HG02623 (cell line): Measurements from ENCODE around the gene NDUFV1.
"Not testable (repeated sequence)": the region's sequence is repeated elsewhere in the genome, so short reads cannot be mapped to it uniquely, and the experiment has no call there.

Experiments
- ATAC-seq: cut with Tn5 transposase; IDR thresholded peaks from one replicate; pipeline ENCODE4 v1.9.1; 2021; ENCODE audit warnings: moderate library complexity; ENCODE audit not compliant: unreplicated experiment

The NDUFV1 gene

DNA sequence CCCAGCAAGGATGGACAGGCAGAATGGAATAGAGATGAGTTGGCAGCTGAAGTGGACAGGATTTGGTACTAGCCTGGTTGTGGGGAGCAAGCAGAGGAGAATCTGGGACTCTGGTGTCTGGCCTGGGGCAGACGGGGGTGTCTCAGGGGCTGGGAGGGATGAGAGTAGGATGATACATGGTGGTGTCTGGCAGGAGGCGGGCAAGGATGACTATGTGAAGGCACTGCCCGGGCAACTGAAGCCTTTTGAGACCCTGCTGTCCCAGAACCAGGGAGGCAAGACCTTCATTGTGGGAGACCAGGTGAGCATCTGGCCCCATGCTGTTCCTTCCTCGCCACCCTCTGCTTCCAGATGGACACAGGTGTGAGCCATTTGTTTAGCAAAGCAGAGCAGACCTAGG lies 20.8 kb upstream of the NDUFV1 start:
- no peak for ATAC-seq

DNA sequence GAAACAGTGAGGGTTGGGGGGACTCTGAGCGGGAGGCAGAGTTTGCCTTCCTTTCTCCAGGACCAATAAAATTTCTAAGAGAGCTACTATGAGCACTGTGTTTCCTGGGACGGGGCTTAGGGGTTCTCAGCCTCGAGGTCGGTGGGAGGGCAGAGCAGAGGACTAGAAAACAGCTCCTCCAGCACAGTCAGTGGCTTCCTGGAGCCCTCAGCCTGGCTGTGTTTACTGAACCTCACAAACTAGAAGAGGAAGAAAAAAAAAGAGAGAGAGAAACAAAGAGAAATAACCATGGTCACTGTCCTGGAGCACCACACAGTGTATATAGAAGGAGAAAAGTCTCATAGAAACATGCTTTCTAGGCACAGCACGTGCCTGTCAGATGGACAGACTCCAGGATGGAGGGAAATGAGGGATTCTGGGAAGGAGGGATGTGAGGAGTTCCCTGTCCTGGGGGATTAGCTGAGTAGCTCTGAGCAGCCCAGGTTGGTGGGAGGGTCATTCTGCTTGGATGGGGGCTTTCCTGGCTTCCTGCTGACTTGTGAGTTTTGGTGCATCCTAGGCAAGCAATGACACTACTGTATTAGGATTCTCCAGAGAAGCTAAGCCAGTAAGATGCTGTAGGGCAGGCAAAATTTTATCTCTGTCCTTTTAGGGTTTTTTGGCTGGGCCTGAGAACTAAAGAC lies 20.0 kb upstream of the NDUFV1 start:
- ATAC-seq, result no peak

DNA sequence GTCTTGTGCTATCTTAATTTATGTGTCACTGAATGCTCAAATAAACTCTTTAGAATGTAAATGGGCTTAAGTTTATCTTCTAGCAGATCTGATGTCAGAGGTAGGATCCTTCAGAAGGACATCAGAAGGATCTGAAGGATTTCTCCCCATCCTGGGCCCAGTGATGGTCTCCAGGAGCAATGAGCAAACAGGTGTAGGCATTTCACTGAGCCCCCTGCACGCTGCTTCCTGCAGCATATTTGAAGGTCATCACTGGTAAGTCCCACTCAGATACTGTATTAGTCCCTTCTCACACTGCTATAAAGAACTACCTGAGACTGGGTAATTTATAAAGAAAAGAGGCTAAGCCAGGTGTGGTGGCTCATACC lies 18.6 kb upstream of the NDUFV1 start:
- peak; percentile 18 for ATAC-seq

DNA sequence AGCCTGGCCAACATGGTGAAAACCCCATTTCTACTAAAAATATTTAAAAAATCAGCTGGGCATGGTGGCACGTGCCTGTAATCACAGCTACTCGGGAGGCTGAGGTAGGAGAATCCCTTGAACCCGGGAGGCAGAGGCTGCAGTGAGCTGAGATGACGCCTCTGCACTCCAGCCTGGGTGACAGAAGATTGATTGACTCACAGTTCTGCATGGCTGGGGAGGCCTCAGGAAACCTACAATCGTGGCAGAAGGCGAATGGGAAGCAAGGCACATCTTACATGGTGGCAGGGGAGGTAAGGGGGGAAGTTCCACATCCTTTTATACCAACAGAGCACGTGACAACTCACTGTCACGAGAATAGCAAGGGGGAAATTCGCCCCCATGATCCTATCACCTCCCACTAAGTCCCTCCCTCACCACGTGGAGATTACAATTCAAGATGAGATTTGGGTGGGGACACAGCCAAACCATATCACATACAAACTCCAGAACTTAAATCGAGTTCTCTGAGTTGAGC lies 17.8 kb upstream of the NDUFV1 start:
- ATAC-seq, result not testable (repeated sequence)

DNA sequence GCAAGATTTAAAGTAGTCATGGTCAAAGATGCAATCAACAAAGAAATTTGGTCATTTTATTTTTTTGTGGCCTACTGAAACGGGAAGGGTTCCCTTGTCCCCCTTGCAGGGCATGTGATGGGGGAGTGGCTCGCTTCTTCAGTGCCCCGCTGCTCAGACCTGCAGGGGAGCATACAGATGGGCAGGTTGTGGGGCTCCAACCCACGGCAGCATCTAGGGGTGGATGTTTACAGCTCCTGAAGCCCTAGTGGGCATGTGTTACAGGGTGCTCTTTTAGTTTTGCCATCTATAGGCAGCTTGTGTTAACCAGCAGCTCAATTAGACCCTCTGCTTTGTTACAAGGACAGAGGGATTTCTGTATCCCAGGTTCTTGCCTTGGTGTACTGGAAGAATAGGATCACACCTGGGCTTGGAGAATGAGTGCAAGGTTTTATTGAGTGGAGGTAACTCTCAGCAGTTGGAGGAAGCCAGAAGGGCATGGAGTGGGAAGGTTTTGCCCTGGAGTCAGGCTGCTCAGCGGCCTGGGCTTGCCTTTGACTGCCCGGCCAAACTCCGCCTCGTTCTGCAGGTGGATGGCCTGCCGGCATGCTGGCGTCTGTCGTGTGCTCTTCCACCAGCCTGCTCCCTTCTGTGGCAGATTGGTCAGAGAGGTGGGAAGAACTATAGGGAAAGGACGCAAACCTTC lies 13.7 kb upstream of the NDUFV1 start:
- ATAC-seq, result no peak

DNA sequence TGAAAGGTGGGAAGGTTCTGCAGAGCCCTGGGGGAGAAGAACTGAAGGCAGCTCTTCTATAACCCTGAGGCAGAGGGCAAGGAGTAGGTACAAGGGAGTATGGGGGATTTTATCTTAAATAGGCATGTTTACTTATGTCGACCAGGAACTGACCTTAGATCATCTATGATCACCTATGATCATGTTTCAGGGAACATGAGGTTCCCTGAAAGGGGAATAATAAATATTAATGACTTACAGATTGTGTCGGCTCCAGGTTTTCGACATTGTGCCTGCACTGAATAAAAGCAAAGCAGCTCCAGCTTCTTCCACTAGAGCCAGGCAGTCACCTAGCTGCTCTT lies 13.2 kb upstream of the NDUFV1 start:
- ATAC-seq, result no peak

DNA sequence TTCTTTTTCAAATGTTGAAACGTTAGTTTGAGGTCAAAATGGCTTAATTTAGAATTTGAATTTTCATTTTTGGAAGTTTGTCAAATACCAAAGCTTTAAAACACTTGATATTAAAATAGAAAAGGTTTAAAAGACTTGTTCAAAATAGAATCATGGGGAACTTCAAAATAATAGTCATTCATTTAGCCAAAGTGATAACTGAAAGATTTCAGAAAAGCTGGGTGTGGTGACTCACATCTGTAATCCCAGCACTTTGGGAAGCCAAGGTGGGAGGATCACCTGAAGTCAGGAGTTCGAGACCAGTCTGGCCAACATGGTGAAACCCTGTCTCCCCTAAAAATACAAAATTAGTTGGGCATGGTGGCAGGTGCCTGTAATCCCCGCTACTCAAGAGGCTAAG lies 12.3 kb upstream of the NDUFV1 start:
- ATAC-seq, result no peak

DNA sequence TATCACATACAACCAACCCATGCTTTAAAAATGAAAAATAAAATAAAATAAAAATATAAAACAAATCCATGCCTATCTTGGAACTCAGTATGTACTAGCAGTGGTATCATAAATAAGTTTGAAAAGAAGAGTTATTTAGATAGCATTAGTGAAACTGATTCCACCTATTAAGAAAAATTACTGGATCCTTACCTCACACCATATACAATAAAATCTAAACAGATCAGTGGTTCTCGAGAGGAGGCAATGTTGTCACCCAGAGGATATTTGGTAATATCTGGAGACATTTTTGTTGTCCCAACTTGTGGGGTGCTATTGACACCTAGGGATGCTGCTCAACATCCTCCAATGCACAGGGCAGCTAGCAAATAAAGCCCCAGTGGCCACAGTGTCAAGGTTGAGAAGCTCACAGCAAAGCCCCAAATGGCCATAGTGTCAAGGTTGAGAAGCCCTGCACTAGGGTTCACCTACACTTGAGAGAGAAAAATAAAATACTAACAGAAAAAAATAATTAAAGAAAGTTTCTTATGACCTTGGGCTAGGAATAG lies 9.9 kb upstream of the NDUFV1 start:
- no peak for ATAC-seq

DNA sequence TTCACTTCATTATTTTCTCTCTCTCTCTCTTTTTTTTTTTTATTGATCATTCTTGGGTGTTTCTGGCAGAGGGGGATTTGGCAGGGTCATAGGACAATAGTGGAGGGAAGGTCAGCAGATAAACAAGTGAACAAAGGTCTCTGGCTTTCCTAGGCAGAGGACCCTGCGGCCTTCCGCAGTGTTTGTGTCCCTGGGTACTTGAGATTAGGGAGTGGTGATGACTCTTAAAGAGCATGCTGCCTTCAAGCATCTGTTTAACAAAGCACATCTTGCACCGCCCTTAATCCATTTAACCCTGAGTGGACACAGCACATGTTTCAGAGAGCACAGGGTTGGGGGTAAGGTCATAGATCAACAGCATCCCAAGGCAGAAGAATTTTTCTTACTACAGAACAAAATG lies 9.3 kb upstream of the NDUFV1 start:
- not testable (repeated sequence) for ATAC-seq

DNA sequence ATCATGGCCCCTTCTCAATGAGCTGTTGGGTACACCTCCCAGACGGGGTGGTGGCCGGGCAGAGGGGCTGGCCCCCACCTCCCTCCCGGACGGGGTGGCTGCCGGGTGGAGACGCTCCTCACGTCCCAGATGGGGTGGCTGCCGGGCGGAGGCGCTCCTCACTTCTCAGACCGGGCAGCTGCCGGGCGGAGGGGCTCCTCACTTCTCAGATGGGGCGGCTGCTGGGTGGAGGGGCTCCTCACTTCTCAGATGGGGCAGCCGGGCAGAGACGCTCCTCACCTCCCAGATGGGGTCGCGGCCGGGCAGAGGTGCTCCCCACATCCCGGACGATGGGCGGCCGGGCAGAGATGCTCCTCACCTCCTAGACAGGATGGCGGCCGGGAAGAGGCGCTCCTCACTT lies 8.8 kb upstream of the NDUFV1 start:
- ATAC-seq, result not testable (repeated sequence)

DNA sequence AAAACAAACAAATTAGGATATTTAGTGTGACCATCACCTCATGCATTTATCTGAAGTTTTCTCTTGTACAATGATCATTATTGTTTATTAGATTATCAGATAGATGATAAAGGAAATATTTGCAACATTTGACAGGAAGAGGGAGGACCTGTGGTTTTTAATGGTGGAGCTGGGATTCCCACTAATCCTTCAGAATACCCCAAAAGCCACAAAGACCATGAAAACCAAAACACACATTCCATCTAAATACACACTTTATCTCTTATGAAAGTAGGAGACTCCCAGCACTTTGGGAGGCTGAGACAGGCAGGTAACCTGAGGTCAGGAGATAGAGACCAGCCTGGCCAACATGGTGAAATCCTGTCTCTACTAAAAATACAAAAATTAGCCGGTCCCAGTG lies 7.6 kb upstream of the NDUFV1 start:
- ATAC-seq, result no peak

DNA sequence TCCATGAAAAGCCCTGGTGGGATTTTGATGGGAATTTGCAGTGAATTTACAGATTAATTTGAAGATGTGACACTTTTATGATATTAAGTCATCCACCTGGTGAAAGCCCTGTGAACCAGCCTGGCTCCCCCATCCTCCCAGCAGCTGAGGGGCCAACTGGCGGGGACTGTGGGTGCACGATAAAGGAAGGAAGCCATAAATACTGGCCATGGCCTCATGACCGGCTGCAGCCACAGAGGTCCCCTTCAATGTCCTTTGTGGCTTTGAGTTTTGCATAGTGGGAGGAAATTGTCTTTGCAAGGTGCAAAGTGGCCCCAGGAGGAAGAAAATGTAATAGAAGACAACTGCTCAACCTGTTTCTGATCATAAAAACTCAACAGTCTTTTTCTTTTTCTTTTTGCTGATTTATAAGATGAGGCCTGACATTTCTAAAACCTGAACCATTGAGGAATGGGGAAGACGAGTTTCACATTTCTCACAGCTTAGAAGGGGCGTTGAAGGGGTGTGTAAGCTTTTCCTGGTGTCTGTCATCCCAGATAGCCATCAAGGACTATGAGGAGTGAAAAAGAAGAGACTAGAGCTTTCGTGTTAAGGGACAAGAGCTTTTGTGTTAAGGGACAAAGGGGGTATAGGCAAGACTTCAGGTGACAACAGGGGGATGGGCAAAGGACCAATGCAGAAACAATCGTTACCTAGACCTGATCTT lies 6.3 kb upstream of the NDUFV1 start:
- ATAC-seq, result no peak

DNA sequence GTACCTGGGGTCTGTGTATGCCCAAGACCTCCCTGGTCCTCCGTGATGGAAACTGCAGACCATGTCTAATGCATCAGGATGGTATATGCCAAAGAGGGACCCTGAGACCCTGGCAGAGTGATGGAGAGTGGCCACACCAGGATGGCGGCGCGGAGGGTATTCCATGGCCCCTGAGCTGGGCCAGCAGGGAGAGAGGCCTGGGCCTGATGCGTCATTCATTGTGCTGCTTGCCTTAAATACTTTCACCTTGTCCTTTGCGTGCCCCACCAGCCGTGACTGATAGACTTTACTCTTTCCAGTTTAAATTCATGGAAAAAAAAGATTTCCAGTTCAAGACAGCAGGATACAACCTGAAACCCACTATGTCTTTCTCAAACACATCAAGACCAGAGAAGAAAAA lies 5.6 kb upstream of the NDUFV1 start:
- no peak for ATAC-seq

DNA sequence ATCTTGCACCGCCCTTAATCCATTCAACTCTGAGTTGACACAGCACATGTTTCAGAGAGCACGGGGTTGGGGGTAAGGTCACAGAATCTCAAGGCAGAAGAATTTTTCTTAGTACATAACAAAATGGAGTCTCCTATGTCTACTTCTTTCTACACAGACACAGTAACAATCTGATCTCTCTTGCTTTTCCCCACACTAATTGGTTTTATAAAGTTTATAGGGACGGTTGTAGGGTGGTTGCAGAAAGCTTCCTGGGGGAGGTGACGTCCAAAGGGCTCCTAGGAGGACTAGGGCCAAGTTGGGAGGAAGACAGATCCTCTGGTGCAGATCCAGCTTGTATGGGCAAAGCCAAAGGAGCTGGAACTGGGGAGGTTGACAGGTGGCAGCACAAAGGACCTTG lies 2.6 kb upstream of the NDUFV1 start:
- ATAC-seq, result not testable (repeated sequence)

DNA sequence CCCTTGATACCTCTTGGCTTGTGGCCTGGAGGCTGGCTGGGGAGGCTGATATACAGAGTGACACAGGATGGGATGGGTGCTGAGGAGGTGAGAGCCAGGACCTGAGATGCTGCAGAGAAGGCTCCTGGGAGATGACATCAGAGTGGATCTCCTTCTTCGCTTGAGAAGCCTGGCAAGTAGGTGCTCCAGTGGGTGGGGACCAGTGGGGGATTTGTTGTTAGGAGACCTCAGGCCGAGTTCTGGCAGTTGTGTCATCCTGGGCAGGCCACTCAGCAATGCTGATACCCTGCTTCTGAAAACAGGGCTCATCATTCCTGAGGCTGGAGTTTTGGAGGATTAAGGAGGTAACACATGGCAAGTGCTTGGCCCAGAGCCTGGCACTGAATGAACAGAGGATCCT lies 1.9 kb upstream of the NDUFV1 start:
- no peak for ATAC-seq

DNA sequence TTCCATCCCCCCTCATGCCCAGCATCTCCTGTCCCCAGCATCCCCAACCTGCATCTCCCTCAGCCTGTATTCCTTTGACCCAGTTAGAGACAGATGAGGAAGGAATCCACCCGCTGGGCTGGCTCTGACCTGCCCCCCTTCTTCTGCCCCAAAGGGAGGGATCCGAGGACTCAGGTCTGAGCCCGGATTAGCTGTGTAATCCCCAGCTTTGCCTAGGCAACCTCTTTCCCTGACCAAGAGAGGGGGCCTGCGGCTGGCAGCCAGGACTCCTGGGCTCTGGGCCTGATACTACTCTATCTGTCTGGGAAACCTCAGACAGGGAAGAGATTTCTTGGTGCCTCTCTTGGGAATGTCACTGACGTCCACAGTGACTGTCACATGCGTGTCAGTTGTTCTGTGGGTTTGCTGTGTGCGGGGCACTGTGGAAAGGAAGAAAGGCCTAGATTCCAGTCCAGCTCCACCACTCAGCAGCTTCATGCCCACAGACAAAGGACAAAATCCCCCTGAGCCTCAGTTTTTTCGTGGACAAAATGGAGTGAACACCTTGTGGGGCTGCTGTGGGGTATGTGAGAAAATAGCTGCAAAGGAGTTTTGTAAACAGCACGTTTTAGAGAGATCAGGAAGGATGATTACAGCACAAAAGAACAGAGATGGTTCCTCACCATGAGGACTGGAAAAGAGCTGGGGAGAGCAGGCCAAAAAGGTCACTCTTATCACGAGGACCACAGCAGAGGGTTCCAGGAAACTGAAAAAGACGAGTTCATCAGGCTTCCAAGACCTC lies 1.3 kb upstream of the NDUFV1 start:
- no peak for ATAC-seq

DNA sequence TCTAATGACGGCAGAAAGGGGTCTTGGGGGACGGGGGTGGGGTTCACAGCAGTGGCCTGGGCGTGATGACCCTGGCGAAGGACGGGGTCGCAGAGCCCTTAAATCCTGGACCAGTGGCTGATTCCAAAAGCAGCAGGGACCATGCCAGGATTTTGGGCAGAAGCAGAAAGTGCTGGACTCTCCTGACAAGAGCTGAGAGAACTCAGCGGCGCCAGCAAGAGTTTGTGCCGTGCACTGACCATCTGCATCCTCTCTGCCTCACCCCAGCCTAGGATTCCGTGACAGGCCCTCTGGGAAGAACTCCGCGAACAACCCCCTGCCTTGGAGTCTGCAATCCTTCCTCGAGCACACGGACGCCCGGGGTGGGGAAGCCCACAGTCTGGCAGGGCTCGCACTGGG lies 644 bp upstream of the NDUFV1 start:
- no peak for ATAC-seq

DNA sequence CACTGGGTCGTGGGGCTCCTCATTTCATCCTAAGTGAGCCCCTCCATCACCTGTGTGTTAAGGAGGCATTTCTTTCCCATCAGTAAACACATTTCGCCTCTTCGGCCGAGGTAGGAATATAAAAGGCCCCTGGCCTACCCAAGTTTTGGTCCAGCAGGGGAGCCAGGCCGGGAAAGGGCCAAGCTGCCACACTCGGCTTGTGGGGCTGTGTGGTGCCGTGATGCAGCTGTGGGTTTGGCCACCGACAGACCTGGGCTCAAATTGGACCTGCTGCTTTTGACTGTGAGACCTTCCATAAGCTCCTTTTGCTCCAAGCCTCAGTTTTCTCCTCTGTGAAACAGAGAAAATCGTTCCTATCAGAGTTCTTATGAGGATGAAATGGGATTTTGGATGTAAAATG lies 771 bp downstream of the NDUFV1 start:
- ATAC-seq, result no peak

DNA sequence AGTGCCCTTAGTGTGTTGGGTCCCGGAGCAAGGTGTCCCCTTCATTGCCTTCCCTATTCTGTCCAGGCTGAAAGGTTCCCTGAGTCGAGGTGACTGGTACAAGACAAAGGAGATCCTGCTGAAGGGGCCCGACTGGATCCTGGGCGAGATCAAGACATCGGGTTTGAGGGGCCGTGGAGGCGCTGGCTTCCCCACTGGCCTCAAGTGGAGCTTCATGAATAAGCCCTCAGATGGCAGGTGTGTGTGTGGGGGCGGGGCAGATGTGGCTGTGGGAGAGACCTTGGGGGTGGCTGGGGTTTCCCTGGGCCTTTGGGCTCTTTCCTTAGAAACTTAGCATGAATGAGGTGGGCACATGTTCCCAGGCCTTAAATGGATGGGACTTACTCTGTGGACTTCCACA lies 1.8 kb downstream of the NDUFV1 start:
- no peak for ATAC-seq

DNA sequence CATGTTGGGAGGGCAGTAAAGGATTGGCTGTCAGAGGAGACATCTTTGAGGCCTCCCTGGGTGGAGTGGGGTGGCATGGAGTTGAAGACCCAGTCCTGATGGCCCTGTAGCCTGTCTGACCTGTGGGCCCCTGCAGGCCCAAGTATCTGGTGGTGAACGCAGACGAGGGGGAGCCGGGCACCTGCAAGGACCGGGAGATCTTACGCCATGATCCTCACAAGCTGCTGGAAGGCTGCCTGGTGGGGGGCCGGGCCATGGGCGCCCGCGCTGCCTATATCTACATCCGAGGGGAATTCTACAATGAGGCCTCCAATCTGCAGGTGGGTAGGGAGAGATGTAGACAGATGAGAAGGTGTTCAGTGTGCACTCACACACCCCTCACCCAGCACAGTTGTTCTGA lies 2.6 kb downstream of the NDUFV1 start:
- ATAC-seq, result no peak

DNA sequence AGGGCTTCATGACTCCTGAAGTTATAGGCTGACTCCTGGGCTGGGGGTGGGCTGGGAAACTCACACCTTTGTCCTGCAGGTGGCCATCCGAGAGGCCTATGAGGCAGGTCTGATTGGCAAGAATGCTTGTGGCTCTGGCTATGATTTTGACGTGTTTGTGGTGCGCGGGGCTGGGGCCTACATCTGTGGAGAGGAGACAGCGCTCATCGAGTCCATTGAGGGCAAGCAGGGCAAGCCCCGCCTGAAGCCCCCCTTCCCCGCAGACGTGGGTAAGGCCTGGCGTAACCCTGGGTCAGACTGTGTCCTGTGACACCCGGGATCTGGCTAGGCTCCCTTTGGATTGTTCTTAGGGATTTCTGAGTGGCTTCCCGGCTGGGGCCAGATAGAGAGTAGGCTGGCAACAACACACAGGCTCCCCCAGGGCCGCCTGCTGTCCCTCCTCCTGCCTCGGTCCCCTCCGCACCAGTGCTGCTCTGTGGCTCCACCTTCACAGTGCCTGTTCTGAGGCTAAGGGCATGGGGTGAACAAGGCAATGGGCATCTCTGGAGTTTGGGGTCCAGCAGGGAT lies 3.6 kb downstream of the NDUFV1 start:
- no peak for ATAC-seq
